HG03025 (cell line): Measurements from ENCODE around the gene H6PD.

Experiments
- ATAC-seq: cut with Tn5 transposase; IDR thresholded peaks from one replicate; pipeline ENCODE4 v1.9.1; 2021; ENCODE audit warnings: mild to moderate bottlenecking, moderate library complexity; ENCODE audit not compliant: unreplicated experiment, low FRiP score

The H6PD gene, protein sequence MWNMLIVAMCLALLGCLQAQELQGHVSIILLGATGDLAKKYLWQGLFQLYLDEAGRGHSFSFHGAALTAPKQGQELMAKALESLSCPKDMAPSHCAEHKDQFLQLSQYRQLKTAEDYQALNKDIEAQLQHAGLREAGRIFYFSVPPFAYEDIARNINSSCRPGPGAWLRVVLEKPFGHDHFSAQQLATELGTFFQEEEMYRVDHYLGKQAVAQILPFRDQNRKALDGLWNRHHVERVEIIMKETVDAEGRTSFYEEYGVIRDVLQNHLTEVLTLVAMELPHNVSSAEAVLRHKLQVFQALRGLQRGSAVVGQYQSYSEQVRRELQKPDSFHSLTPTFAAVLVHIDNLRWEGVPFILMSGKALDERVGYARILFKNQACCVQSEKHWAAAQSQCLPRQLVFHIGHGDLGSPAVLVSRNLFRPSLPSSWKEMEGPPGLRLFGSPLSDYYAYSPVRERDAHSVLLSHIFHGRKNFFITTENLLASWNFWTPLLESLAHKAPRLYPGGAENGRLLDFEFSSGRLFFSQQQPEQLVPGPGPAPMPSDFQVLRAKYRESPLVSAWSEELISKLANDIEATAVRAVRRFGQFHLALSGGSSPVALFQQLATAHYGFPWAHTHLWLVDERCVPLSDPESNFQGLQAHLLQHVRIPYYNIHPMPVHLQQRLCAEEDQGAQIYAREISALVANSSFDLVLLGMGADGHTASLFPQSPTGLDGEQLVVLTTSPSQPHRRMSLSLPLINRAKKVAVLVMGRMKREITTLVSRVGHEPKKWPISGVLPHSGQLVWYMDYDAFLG

DNA sequence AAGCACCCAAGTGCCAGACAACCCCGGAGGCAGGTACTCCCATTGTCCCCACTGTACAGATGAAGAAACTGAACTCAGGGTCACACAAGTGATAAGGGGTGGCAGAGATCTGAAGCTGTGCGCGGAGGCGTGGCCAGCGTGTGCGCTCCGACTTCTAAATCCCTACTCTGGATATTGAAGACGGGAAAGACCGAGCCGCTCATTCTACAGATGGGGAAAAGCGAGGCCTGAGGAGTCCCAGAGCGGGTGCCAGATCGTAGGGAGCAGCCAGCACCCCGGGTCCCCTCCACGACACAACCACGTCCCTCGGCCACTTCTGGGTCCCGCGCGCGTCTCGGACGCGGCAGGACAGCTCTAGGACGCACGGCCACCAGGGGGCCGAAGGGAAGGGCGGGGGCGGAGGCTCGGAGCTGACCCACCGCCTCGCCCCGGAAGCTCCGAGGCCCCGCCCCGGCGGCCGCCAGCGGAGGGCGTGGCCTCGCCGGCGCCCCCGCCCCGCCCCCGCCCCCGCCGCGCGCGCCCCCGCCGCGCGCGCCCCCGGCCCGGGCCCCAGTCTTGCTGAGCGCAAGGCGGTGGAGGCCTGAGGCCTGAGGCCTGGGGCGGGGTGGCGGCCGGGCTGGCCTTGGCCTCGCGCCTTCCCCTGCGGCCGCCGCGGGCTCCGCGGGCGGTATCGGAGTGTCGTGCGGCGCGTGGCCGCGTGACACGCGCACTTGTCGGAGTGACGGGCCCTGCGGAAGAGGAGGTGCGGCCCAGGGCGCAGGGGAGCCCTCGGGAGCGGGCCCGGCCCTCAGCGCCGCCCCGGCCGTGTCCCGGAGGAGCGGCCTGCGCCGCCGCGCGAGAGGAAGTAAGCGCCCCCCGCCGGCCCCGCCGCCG lies at the start of gene H6PD:
Gene H6PD (plus strand): TSS at position 552 of the 873 bp plus-strand sequence. CDS start 10,161 bp downstream, outside the sequence.
- ATAC-seq = peak; percentile 66

- ATAC-seq = no peak
These were observed 48.3 kb upstream of the H6PD start for GRCh38 chr1:9186082-9186859.

DNA sequence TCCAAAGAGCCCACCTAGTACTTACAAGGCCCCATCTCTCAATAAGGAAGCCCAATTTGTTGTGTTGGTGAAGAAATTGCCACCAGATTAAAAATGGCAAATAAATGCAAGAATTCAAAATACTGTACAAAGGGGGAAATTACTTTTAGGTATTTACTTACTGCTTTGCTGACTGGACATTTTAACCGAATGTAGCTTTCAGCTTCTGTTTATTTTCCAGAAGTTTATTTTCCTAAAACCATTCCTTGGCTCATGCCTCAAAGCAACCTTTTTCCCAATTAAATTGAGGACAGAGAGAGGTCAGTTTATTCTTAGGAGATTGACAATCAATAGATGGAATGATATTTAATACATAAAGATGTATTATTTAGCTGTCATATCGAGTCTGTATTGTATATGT lies 47.6 kb upstream of the H6PD start:
- ATAC-seq = no peak

- no peak for ATAC-seq
These were observed 44.3 kb upstream of the H6PD start for GRCh38 chr1:9190234-9190633.

GRCh38 chr1:9191231-9191630 lies 43.3 kb upstream of the H6PD start:
- no peak for ATAC-seq

DNA sequence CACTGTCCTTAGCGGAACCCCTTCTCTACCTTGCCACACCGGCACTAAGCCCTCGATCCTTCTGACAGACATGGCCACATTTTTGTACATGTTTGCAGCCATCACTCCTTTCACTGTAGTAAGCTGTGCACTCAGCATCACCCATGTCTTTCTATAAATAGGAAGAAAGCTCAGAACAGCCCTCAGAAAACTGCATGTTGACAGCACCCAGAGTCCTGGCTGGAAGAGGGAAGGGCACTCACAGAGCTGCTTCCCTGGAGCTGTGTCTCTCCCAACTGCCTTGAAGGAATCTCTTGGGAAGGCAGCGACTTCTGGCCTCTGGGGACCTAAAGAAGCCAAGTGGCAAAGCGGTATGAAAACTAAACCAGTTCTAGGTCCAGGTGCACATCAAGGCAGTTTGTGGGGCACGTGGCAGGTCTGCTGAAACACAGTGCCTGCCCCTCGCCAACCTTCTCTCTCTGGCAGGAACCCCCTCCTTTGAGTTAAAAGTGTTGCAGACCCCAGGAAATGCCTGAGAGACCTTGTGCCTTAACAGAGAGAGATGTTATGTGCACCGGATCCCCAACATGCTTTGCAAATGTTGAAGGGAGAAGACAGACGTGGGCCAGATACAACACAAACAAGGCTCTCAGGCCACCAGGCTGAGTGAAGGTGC lies 41.9 kb upstream of the H6PD start:
- no peak for ATAC-seq

GRCh38 chr1:9193233-9193625 lies 41.3 kb upstream of the H6PD start:
- no peak for ATAC-seq

DNA sequence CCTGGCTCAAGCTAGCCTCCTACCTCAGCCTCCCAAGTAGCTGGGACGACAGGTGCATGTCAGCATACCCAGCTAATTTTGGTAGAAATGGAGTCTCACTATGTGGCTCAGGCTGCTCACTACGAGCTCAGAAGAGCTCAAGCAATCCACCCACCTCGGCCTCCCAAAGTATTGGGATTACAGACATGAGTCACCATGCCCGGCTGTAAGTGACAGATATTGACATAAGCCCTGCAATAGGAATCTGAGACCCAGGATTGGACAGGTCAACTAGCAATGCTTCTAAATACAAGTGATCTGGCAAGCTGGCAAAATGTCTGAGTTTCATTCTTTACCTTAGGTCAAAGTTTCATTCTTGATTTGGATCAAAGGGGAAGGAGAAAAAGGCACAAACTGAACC lies 40.5 kb upstream of the H6PD start:
- no peak for ATAC-seq

DNA sequence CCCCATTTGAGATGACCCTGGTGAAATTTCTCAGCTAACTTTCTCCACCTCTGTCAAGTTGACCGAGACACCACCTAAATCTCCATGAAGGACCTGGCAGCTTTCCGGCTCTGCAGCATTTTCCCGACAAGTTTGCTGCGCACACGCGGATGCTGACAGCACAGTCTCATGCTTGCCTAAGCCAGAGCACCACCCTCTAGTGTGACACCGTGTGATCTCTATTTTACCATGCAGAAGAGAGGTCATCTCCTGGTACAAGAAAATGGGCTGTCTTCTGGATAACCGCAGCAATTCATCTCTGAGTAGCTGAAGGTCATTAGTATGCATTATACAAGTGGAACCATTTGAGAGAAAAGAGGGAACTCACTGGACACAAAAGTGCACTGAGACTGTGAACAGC lies 38.9 kb upstream of the H6PD start:
- ATAC-seq = no peak

- ATAC-seq = no peak
These were observed 38.2 kb upstream of the H6PD start for GRCh38 chr1:9196129-9197040.

- ATAC-seq = no peak
These were observed 37.1 kb upstream of the H6PD start for GRCh38 chr1:9197186-9198099.

GRCh38 chr1:9198538-9199361 lies 35.8 kb upstream of the H6PD start:
- no peak for ATAC-seq

DNA sequence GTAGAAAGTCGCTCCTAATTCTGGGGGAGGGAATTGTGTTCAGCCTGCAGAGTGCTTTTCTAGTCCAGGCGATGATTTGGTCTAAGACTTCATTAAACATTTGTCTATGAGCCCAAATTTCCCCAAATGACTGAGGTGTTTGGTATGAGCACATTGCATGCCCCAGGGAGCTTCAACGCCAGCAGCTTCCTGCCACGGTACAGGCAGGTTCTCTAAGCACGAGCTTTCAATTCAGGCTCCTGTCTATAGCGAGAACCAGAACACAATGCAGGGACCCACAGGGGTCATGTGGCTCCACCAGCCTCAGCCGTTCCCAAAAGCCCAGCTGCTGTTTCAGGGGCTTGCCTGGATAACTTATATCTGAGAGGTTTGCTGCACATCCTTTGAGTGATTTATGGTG lies 34.1 kb upstream of the H6PD start:
- no peak for ATAC-seq

DNA sequence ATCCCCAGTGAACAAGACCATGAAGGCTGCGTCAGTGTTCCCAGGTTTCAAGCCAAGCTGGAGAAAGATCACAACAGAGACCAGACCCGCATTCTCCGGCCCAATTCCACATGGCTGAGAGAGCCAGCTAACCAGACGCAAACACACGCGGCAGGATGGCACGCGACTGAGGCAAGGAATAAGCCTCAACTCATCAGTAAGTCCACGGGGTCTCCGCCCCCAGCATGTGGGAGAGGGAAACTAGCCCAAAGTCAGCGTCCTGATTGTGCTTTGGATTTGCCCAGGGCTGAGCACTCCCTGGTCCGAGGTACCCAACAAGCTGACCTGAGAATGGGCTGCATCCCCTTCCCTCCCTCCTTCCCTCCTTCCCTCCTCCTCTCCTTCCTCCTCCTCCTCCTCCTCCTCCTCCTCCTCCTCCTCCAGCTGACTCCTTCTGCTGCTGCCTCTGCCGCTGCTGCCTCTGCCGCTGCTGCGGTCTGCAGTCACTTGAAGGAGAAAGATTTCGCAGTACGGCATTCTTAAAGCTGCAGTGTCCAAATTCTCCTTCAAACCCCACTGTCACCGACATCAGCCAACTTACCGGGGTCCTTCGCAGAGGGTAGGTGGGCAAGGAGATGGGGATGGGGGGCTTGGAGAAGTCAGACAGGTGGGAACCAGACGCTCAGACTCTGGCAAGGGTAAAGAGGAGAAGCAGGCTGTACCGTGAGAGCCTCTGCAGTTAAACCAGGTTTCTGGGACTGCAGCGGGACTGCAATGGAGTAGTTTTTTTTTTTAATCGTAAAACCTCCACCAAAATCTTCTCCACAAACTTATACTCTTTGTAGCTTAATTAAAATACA lies 33.0 kb upstream of the H6PD start:
- ATAC-seq = no peak

GRCh38 chr1:9202240-9202870 lies 32.2 kb upstream of the H6PD start:
- no peak for ATAC-seq
